GM21529 (cell line): ENCODE data around the gene SCAF4.
"Not testable (repeated sequence)": the region's sequence is repeated elsewhere in the genome, so short reads cannot be mapped to it uniquely, and the experiment has no call there.

ENCODE experiments used
- ATAC-seq: cut with Tn5 transposase; IDR thresholded peaks from one replicate; pipeline ENCODE4 v1.9.1; 2021; ENCODE audit not compliant: unreplicated experiment

Gene SCAF4

DNA sequence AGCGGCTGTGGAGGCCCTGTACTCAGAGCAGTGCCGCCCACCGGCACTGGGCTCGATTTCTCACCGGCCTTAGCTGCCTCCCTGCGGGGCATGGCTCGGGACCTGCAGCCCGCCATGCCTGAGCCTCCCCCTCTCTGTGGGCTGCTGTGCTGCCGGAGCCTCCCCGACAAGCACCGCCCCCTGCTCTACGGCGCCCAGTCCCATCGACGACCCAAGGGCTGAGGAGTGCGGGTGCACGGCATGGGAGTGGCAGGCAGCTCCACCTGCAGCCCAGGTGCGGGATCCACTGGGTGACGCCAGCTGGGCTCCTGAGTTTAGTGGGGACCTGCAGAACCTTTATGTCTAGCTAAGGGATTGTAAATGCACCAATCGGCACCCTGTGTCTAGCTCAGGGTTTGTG, 77.6 kb downstream of the SCAF4 start:
- ATAC-seq, result no peak

GRCh38 chr21:31651491-31651890, 80.4 kb downstream of the SCAF4 start:
- not testable (repeated sequence) for ATAC-seq

DNA sequence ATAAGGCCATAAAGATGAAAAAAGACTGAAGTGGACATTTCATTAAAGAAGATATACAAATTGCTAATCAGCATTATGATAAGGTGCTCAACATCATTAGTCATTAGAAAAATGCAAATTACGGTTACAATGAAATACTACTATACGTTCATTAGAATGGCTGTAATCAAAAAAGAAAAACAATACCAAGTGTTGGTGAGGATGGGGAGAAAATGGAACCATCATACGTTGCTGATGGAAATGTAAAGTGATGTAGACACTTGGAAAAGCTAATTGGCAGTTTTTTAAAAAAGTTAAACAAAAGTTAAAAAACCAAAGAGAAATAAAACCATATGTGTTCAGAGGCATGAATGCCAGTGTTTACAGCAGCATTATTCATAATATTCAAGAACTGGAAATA, 81.0 kb downstream of the SCAF4 start:
- no peak for ATAC-seq

DNA sequence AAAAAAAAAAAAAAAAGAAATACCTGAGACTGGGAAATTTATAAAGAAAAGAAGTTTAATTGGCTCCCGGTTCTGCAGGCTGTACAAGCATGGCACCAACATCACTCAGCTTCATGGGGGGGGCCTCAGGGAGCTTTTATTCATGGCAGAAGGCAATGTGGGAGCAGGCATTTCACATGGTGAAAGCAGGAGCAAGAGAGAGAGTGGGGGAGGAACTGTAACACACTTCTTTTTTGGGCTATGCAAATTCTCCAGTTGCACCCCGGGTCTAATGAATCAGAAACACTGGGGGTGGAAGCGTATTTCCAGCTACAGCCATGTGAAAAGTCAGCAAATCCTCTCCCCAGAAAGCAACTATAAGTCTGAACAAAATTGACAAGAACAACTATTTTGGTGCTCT, 84.3 kb downstream of the SCAF4 start:
- peak; percentile 95 for ATAC-seq

- ATAC-seq, result no peak
Observed at GRCh38 chr21:31644643-31645042, 87.3 kb downstream of the SCAF4 start.

GRCh38 chr21:31641416-31641922, 90.4 kb downstream of the SCAF4 start:
- no peak for ATAC-seq

GRCh38 chr21:31636874-31637273, 95.0 kb downstream of the SCAF4 start:
- ATAC-seq, result no peak

DNA sequence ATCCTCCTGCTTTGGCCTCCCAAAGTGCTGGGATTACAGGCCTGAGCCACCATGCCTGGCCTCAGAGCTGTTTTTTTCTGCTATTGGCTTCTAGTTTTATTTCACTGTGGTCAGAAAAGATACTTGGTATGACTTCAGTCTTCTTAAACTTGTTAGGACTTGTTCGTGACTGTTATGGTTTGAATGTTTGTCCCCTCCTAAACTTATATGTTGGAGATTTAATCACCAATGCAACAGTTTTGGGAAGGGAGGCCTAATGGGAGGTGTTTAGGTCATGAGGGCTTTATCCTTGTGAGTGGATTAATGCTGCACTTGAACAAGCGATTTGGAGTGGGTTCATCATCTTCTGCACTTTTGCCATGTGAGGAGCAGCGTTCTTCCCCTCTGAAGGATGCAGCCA, 96.9 kb downstream of the SCAF4 start:
- no peak for ATAC-seq

DNA sequence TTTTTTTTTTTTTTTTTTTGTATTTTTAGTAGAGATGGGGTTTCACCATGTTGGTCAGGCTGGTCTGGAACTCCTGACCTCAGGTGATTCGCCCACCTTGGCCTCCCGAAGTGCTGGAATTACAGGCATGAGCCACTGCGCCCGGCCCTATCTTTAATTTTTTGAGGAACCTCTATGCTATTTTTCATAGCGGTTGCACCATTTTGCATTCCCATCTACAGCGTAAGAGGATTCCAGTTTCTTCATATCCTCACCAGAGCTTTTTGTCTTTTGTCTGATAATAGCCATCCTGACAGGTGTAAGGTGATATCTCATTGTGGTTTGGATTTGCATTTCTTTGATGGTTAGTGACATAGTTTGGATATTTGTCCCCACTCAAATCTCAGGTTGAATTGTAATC, 100.0 kb downstream of the SCAF4 start:
- not testable (repeated sequence) for ATAC-seq

- ATAC-seq, result no peak
Observed at GRCh38 chr21:31629972-31630711, 101.8 kb downstream of the SCAF4 start.

- ATAC-seq, result no peak
Observed at GRCh38 chr21:31624961-31625491, 106.9 kb downstream of the SCAF4 start.

GRCh38 chr21:31624181-31624580, 107.7 kb downstream of the SCAF4 start:
- no peak for ATAC-seq

GRCh38 chr21:31623664-31624063, 108.3 kb downstream of the SCAF4 start:
- no peak for ATAC-seq

- ATAC-seq, result no peak
Observed at GRCh38 chr21:31622397-31622796, 109.5 kb downstream of the SCAF4 start.
